Panc1 (cell line): ENCODE measurements around the gene MEX3C.

Experiments used
- CTCF ChIP-seq: fragments of 450-650 bp; IDR thresholded peaks from 2 replicates; pipeline ENCODE4 v1.5.1; 2017; ENCODE audit warnings: mild to moderate bottlenecking
- POLR2AphosphoS5 ChIP-seq: IDR thresholded peaks from 2 replicates; pipeline ENCODE4 v1.6.1; 2012; ENCODE audit warnings: mild to moderate bottlenecking, low read depth, low read length, moderate library complexity
- REST ChIP-seq, 2 experiments: IDR thresholded peaks; 2 replicates each; pipeline ENCODE4 v1.6.1; 2011 to 2012; ENCODE audit warnings: low read depth in 2 of 2, control low read depth in 1 of 2, low read length in 1 of 2, mild to moderate bottlenecking in 1 of 2, moderate library complexity in 1 of 2; ENCODE audit not compliant: insufficient read depth in 1 of 2

GRCh38 chr18:51135795-51136194 is 61.7 kb downstream of the MEX3C start:
- TF ChIP-seq CTCF (peak; percentile 41), POLR2AphosphoS5 (no peak), REST (IDR thresholded peaks at IDR 0.05; ENCODE audit: insufficient read depth in 1 of 2, low read depth in 2 of 2, low read length in 1 of 2) (no peak)
